ENCODE data around the gene TRAPPC3.

Gene TRAPPC3

GRCh38 chr1:36151134-36151844, 2.0 kb upstream of the TRAPPC3 start:
- DNase-seq = no peak

GRCh38 chr1:36150296-36151133, 1.2 kb upstream of the TRAPPC3 start:
- DNase-seq = peak; percentile 75

- DNase-seq = no peak
Observed at GRCh38 chr1:36149973-36150295, 648 bp upstream of the TRAPPC3 start.

- no peak for DNase-seq
Observed at GRCh38 chr1:36148821-36149236, 457 bp downstream of the TRAPPC3 start.

GRCh38 chr1:36144413-36144812, 4.9 kb downstream of the TRAPPC3 start:
- no peak for DNase-seq

- DNase-seq = no peak
Observed at GRCh38 chr1:36143424-36143823, 5.9 kb downstream of the TRAPPC3 start.

- peak; percentile 75 for DNase-seq
Observed at GRCh38 chr1:36142121-36142520, 7.2 kb downstream of the TRAPPC3 start.

GRCh38 chr1:36139521-36139920, 9.8 kb downstream of the TRAPPC3 start:
- no peak for DNase-seq

GRCh38 chr1:36137776-36138175, 11.5 kb downstream of the TRAPPC3 start:
- peak; percentile 92 for DNase-seq

GRCh38 chr1:36137226-36137625, 12.1 kb downstream of the TRAPPC3 start:
- no peak for DNase-seq

GRCh38 chr1:36136535-36136934, 12.8 kb downstream of the TRAPPC3 start:
- DNase-seq = no peak

GRCh38 chr1:36135796-36136195, 13.5 kb downstream of the TRAPPC3 start:
- no peak for DNase-seq

GRCh38 chr1:36135330-36135667, 14.0 kb downstream of the TRAPPC3 start:
- no peak for DNase-seq

GRCh38 chr1:36134505-36135329, 14.6 kb downstream of the TRAPPC3 start:
- DNase-seq = no peak

GRCh38 chr1:36134031-36134430, 15.3 kb downstream of the TRAPPC3 start:
- DNase-seq = no peak

GRCh38 chr1:36133484-36133883, 15.8 kb downstream of the TRAPPC3 start:
- DNase-seq = no peak

GRCh38 chr1:36132029-36132428, 17.3 kb downstream of the TRAPPC3 start:
- no peak for DNase-seq

GRCh38 chr1:36128905-36129206, 20.4 kb downstream of the TRAPPC3 start:
- DNase-seq = no peak

GRCh38 chr1:36128126-36128904, 21.0 kb downstream of the TRAPPC3 start:
- DNase-seq = no peak

- DNase-seq = no peak
Observed at GRCh38 chr1:36126797-36127500, 22.3 kb downstream of the TRAPPC3 start.

GRCh38 chr1:36126005-36126716, 23.1 kb downstream of the TRAPPC3 start:
- DNase-seq = no peak

All from NCI-H1105 treated with DMSO at 0.1 percent for 48 hours (cell line).